Stimulated activated CD8-positive, alpha-beta memory T cell treated with anti-CD3 and anti-CD28 coated beads, Interleukin-7, amount 100 ng/mL, for 24 hours (primary cell): ENCODE measurements around the gene LAMA5.

ENCODE experiments used
- DNase-seq: peaks from one replicate; pipeline ENCODE4 v3.0.0-alpha.2; 2020; ENCODE audit warnings: low read depth

The LAMA5 gene

GRCh38 chr20:62349556-62350097 is 17.5 kb downstream of the LAMA5 start:
- no peak for DNase-seq

- DNase-seq, result no peak
These were observed 18.5 kb downstream of the LAMA5 start for GRCh38 chr20:62348604-62349003.

- DNase-seq, result no peak
These were observed 19.7 kb downstream of the LAMA5 start for GRCh38 chr20:62347445-62347844.

GRCh38 chr20:62347151-62347404 is 20.0 kb downstream of the LAMA5 start:
- DNase-seq, result no peak

- no peak for DNase-seq
These were observed 20.5 kb downstream of the LAMA5 start for GRCh38 chr20:62346398-62347150.

- no peak for DNase-seq
These were observed 21.3 kb downstream of the LAMA5 start for GRCh38 chr20:62345681-62346370.

GRCh38 chr20:62344782-62345181 is 22.3 kb downstream of the LAMA5 start:
- no peak for DNase-seq

GRCh38 chr20:62344092-62344491 is 23.0 kb downstream of the LAMA5 start:
- DNase-seq, result no peak

GRCh38 chr20:62342910-62343309 is 24.2 kb downstream of the LAMA5 start:
- no peak for DNase-seq

GRCh38 chr20:62339647-62340062 is 27.5 kb downstream of the LAMA5 start:
- DNase-seq, result no peak

- DNase-seq, result no peak
These were observed 28.9 kb downstream of the LAMA5 start for GRCh38 chr20:62338294-62338620.

GRCh38 chr20:62337558-62338293 is 29.4 kb downstream of the LAMA5 start:
- no peak for DNase-seq

- DNase-seq, result no peak
These were observed 30.1 kb downstream of the LAMA5 start for GRCh38 chr20:62336775-62337557.

GRCh38 chr20:62336329-62336728 is 30.8 kb downstream of the LAMA5 start:
- no peak for DNase-seq

GRCh38 chr20:62335532-62335931 is 31.6 kb downstream of the LAMA5 start:
- no peak for DNase-seq

- DNase-seq, result no peak
These were observed 32.2 kb downstream of the LAMA5 start for GRCh38 chr20:62334881-62335280.

- DNase-seq, result no peak
These were observed 33.1 kb downstream of the LAMA5 start for GRCh38 chr20:62333820-62334595.

- DNase-seq, result no peak
These were observed 33.9 kb downstream of the LAMA5 start for GRCh38 chr20:62332989-62333819.

- no peak for DNase-seq
These were observed 34.7 kb downstream of the LAMA5 start for GRCh38 chr20:62332421-62332820.

- DNase-seq, result no peak
These were observed 35.8 kb downstream of the LAMA5 start for GRCh38 chr20:62331347-62331746.
